ENCODE results near the gene PRUNE2. TPM values are rescaled to one million over a fixed set of nuclear protein-coding genes. Genes with fewer than 3 reads are reported as not detected.

The PRUNE2 gene
- total RNA-seq, 6 donors from 2014 or later = 5.6 to 20.4 (median 8.8) TPM

DNA sequence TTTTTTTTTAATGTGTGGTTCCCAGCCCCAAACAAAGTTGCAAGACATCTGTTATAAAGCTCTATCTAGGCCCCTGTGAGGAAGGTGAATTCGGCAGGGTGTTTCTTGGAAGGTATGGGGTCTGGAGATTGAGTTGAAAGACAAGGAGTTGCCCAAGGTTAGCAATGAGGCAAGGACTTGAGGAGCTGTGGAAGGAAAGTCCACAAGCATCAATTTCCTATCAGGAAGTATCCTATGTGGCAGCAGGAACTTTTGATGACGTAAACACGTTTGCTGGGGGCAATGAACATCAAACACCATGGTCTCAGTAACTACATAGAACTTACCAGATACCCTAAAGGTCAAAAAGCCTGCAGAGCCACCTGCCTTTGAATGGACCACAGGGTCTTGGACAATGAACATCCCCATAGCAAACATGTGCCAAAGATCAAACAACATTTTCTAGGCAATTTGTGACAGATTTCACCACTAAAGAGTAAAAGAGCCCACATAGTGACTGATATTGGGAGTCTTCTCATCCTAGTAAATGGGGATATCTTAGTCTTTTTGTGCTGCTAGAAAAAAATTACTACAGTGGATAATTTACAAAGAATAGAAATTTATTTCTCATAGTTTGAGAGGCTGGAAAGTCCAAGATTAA is 301.9 kb downstream of the PRUNE2 start:
- no peak for DNase-seq
- no peaks in the 10 kb centered on the region for H3K9me3 ChIP-seq
- peaks cover 0 to 3% (median 0%) of the 10 kb centered on the region in 4 donors for H3K4me1 ChIP-seq
- no peak overlapping the region for H3K4me3 ChIP-seq
- H3K36me3 ChIP-seq = no peaks in the 10 kb centered on the region
- no peak for TF ChIP-seq EP300 (IDR thresholded peaks at IDR 0.05)
- TF ChIP-seq, protein P1, sequence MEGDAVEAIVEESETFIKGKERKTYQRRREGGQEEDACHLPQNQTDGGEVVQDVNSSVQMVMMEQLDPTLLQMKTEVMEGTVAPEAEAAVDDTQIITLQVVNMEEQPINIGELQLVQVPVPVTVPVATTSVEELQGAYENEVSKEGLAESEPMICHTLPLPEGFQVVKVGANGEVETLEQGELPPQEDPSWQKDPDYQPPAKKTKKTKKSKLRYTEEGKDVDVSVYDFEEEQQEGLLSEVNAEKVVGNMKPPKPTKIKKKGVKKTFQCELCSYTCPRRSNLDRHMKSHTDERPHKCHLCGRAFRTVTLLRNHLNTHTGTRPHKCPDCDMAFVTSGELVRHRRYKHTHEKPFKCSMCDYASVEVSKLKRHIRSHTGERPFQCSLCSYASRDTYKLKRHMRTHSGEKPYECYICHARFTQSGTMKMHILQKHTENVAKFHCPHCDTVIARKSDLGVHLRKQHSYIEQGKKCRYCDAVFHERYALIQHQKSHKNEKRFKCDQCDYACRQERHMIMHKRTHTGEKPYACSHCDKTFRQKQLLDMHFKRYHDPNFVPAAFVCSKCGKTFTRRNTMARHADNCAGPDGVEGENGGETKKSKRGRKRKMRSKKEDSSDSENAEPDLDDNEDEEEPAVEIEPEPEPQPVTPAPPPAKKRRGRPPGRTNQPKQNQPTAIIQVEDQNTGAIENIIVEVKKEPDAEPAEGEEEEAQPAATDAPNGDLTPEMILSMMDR (IDR thresholded peaks at IDR 0.05) = no peak
- no peak for TF ChIP-seq POLR2AphosphoS5 (IDR thresholded peaks at IDR 0.05)
- TF ChIP-seq POLR2A (IDR thresholded peaks at IDR 0.05) = no peak
- no peak overlapping the region for H3K27ac ChIP-seq
- 72 to 88% methylated on average over 3 of the region's 3 CpGs for WGBS, 2 donors
- ATAC-seq (ENCODE audit: low FRiP score in 2 of 2) = no peak
- no peaks in the 10 kb centered on the region for H3K27me3 ChIP-seq

DNA sequence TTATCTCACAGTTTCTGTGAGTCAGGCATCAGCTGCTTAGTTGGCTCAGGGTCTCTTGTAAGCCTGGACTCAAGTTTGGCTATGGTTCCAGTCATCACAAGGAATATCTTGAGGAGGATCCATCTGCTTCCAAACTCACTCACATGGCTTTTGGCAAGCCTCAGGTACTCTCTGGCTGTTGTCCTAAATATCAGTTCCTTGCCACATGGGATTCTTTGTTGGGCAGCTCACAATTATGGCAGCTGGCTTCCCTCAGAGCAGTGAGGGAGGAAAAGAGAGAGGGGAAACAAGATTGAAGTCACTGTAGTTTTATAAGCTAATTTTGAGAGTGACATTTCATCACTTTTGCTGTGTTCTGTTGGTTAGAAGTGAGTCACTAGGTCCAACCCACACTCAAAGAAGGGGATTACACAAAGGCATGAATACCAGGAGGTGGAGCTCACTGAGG is 302.4 kb downstream of the PRUNE2 start:
- H3K9me3 ChIP-seq = no peaks in the 10 kb centered on the region
- H3K4me1 ChIP-seq = no peaks in the 10 kb centered on the region
- H3K27ac ChIP-seq = no peak overlapping the region
- no peak overlapping the region for H3K4me3 ChIP-seq
- H3K27me3 ChIP-seq = no peaks in the 10 kb centered on the region
- TF ChIP-seq, protein P1 (IDR thresholded peaks at IDR 0.05) = no peak
- no peak for TF ChIP-seq POLR2A (IDR thresholded peaks at IDR 0.05)
- TF ChIP-seq EP300 (IDR thresholded peaks at IDR 0.05) = no peak
- no peak for TF ChIP-seq POLR2AphosphoS5 (IDR thresholded peaks at IDR 0.05)
- DNase-seq = no peak
- ATAC-seq (ENCODE audit: low FRiP score in 2 of 2) = peak in 1 of 2 donors; percentile 69
- no peaks in the 10 kb centered on the region for H3K36me3 ChIP-seq

DNA sequence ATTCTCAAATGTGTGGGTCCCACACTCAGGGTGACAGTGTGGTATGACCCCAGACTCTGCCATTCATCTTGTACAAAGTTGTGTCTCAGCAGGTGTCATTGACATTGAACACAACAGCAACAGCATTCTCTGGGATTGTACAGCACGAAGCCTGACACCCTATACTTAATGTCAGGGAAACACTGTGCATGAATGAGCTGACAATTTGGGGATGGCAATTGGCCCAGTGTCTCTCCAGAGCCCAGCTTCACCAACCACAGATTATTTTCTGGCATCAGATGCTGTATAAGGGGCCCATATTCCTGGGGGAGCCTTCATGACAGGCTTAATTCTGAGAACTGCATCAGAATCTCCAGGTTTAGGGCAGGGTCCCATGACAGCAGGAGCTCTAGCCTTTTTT is 303.7 kb downstream of the PRUNE2 start:
- DNase-seq = no peak
- no peak for ATAC-seq (ENCODE audit: low FRiP score in 2 of 2)
- 80 to 89% methylated on average over 1 of the region's 1 CpG for WGBS, 2 donors

DNA sequence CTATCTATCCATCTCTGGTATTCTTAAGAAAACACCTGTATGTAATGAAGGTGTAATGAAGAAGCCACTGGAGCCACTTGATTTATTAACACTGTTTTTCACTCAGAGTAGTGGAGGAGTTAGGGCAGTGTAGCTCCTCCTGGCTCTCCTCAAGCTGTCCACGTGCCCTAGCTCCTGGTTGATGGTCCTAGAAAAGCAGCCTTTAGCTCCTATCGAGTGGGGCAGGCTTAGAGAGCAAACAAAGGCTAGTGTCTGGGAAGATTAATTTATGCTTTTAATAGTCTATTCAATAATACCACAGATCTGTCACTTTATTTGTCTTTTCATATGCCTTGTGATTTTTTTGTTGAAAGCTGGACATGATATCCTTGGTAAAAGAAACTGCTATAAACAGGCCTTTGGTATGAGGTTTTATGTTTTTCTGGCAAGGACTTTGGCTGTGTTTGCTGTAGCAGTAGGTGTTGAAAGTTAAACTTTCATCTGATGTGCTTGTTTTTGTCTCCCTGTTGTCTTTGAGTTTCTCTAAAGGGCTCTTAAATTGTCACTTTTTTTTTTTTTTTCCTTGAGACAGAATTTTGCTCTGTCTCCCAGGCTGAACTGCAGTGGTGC is 305.8 kb downstream of the PRUNE2 start:
- TF ChIP-seq, protein P1 (IDR thresholded peaks at IDR 0.05) = no peak
- no peak for TF ChIP-seq POLR2AphosphoS5 (IDR thresholded peaks at IDR 0.05)
- TF ChIP-seq POLR2A (IDR thresholded peaks at IDR 0.05) = no peak
- TF ChIP-seq EP300 (IDR thresholded peaks at IDR 0.05) = no peak

More for the DNA sequence above, 303.7 kb downstream of the PRUNE2 start:
- Histone ChIP-seq H3K36me3 (no peaks in the 10 kb centered on the region), H3K4me1 (no peaks in the 10 kb centered on the region), H3K27ac (no peak overlapping the region), H3K27me3 (no peaks in the 10 kb centered on the region), H3K9me3 (no peaks in the 10 kb centered on the region), H3K4me3 (no peak overlapping the region)
- no peak for TF ChIP-seq POLR2AphosphoS5 (IDR thresholded peaks at IDR 0.05)
- TF ChIP-seq EP300 (IDR thresholded peaks at IDR 0.05) = no peak
- TF ChIP-seq, protein P1 (IDR thresholded peaks at IDR 0.05) = no peak
- no peak for TF ChIP-seq POLR2A (IDR thresholded peaks at IDR 0.05)

More for the DNA sequence above, 305.8 kb downstream of the PRUNE2 start:
- WGBS, 2 donors = 60 to 62% methylated on average over 2 of the region's 2 CpGs
- no peak for ATAC-seq (ENCODE audit: low FRiP score in 2 of 2)
- DNase-seq = no peak
- Histone ChIP-seq H3K9me3 (no peaks in the 10 kb centered on the region), H3K4me1 (no peaks in the 10 kb centered on the region), H3K27me3 (no peaks in the 10 kb centered on the region), H3K27ac (no peak overlapping the region), H3K4me3 (no peak overlapping the region), H3K36me3 (no peaks in the 10 kb centered on the region)

Measured in upper lobe of left lung (tissue), 6 donors.